Neural cell (in vitro differentiated cells): ENCODE results near the gene DYNLT5. TPM values are rescaled to one million over a fixed set of nuclear protein-coding genes. Genes with fewer than 3 reads are reported as not detected.

Experiments
- H2AFZ ChIP-seq: fragments of 200-600, 300-800 bp; sonication (generic), shearing (Covaris generic); 2 replicates; pipeline ENCODE4 v1.6.0; 2014; ENCODE audit warnings: low read depth, mild to moderate bottlenecking, antibody characterized with exemption, low read length, moderate library complexity
- H3F3A ChIP-seq: fragments of 200-600 bp; shearing (Covaris generic); 2 replicates; pipeline ENCODE4 v1.6.1; 2016; ENCODE audit warnings: mild to moderate bottlenecking, moderate library complexity, mixed read lengths, antibody characterized with exemption, low read length; ENCODE audit not compliant: insufficient read depth, poor library complexity, severe bottlenecking
- H3K27ac ChIP-seq: fragments of 200-600, 300-800 bp; sonication (generic), shearing (Covaris generic); 2 replicates; pipeline ENCODE4 v1.5.1; 2014; ENCODE audit warnings: mild to moderate bottlenecking, low read length, moderate library complexity
- H3K27me3 ChIP-seq: fragments of 300-800, 200-600 bp; sonication (generic), shearing (Covaris generic); 2 replicates; pipeline ENCODE4 v1.6.0; 2014; ENCODE audit warnings: mild to moderate bottlenecking, low read depth, low read length, moderate library complexity; ENCODE audit not compliant: insufficient read depth
- H3K36me3 ChIP-seq: fragments of 300-800, 200-600 bp; sonication (generic), shearing (Covaris generic); 2 replicates; pipeline ENCODE4 v1.5.1; 2014; ENCODE audit warnings: mild to moderate bottlenecking, antibody characterized with exemption, low read length, moderate library complexity; ENCODE audit not compliant: insufficient read depth
- H3K4me2 ChIP-seq: fragments of 300-800, 200-600 bp; sonication (generic), shearing (Covaris generic); 2 replicates; pipeline ENCODE4 v1.6.0; 2014; ENCODE audit warnings: mild to moderate bottlenecking, low read length
- H3K4me3 ChIP-seq: fragments of 300-800, 200-600 bp; sonication (generic), shearing (Covaris generic); 2 replicates; pipeline ENCODE4 v1.5.1; 2014; ENCODE audit warnings: mild to moderate bottlenecking, low read length, moderate library complexity
- H3K79me2 ChIP-seq: fragments of 200-600 bp; shearing (Covaris generic); replicated peaks from 2 replicates; pipeline ENCODE4 v1.6.0; 2014; ENCODE audit warnings: mild to moderate bottlenecking, low read length, moderate library complexity; ENCODE audit not compliant: insufficient read depth
- H3K9ac ChIP-seq: fragments of 300-800, 200-600 bp; sonication (generic), shearing (Covaris generic); 2 replicates; pipeline ENCODE4 v1.6.1; 2016; ENCODE audit warnings: mild to moderate bottlenecking, low read length, mixed read lengths
- H3K9me2 ChIP-seq: fragments of 200-600 bp; shearing (Covaris generic); 2 replicates; pipeline ENCODE4 v1.6.1; 2016; ENCODE audit warnings: mild to moderate bottlenecking, low read length, mixed read lengths; ENCODE audit not compliant: insufficient read depth
- H3K9me3 ChIP-seq: fragments of 200-600, 300-800 bp; sonication (generic), shearing (Covaris generic); 2 replicates; pipeline ENCODE4 v1.6.1; 2016; ENCODE audit warnings: mild to moderate bottlenecking, mixed run types, low read length, moderate library complexity, mixed read lengths
- H4K20me1 ChIP-seq: fragments of 200-600 bp; shearing (Covaris generic); 2 replicates; pipeline ENCODE4 v1.6.1; 2016; ENCODE audit warnings: mild to moderate bottlenecking, mixed run types; ENCODE audit not compliant: insufficient read depth
- CTCF ChIP-seq: fragments of 450-650 bp; IDR thresholded peaks from 2 replicates; pipeline ENCODE4 v1.5.1; 2014; ENCODE audit warnings: antibody characterized with exemption, mild to moderate bottlenecking, moderate library complexity; ENCODE audit not compliant: poor library complexity, severe bottlenecking
- EP300 ChIP-seq: fragments of 450-650 bp; conservative IDR thresholded peaks from 2 replicates; pipeline ENCODE4 v1.6.1; 2014; ENCODE audit warnings: antibody characterized with exemption, mild to moderate bottlenecking, moderate library complexity; ENCODE audit not compliant: poor library complexity, severe bottlenecking
- EZH2 ChIP-seq: fragments of 200-600, 300-800 bp; shearing (Covaris generic), sonication (generic); IDR thresholded peaks from 2 replicates; pipeline ENCODE4 v1.6.1; 2014; ENCODE audit warnings: antibody characterized with exemption, low read length, borderline replicate concordance, mild to moderate bottlenecking; ENCODE audit not compliant: insufficient read depth, poor library complexity, severe bottlenecking
- MXI1 ChIP-seq: fragments of 450-650 bp; conservative IDR thresholded peaks from 2 replicates; pipeline ENCODE4 v1.6.1; 2014; ENCODE audit warnings: antibody characterized with exemption, mild to moderate bottlenecking; ENCODE audit not compliant: poor library complexity, severe bottlenecking
- POLR2AphosphoS5 ChIP-seq: IDR thresholded peaks from 2 replicates; pipeline ENCODE4 v1.6.1; 2012
- RAD21 ChIP-seq: fragments of 450-650 bp; conservative IDR thresholded peaks from 2 replicates; pipeline ENCODE4 v1.6.1; 2014; ENCODE audit warnings: antibody characterized with exemption, mild to moderate bottlenecking, moderate library complexity
- REST ChIP-seq: IDR thresholded peaks from 2 replicates; pipeline ENCODE4 v1.6.1; 2012; ENCODE audit warnings: borderline replicate concordance
- SMC3 ChIP-seq: fragments of 450-650 bp; conservative IDR thresholded peaks from 2 replicates; pipeline ENCODE4 v1.6.1; 2014; ENCODE audit warnings: antibody characterized with exemption, mild to moderate bottlenecking, moderate library complexity; ENCODE audit not compliant: poor library complexity
- TAF1 ChIP-seq: IDR thresholded peaks from 2 replicates; pipeline ENCODE4 v1.6.1; 2012; ENCODE audit warnings: low read depth
- polyA plus RNA-seq: library from polyadenylated mRNA; depleted of rRNA; stranded (reverse); fragments of >200 nt; gene quantifications from 2 replicates; pipeline ENCODE4 v1.2.3, GENCODE V29; 2014

Gene DYNLT5
- polyA plus RNA-seq, 1 donor from 2014 or later: not detected

- Histone ChIP-seq H3K4me3 (no peak overlapping the region), H2AFZ (no peak overlapping the region), H3K36me3 (no peaks in the 10 kb centered on the region), H3K4me2 (no peak overlapping the region), H3K9me2 (no peaks in the 10 kb centered on the region), H4K20me1 (no peaks in the 10 kb centered on the region), H3K9ac (no peak overlapping the region), H3K27ac (no peak overlapping the region), H3K27me3 (no peaks in the 10 kb centered on the region), H3K79me2 (no peaks in the 10 kb centered on the region), H3F3A (no peaks in the 10 kb centered on the region), H3K9me3 (no peaks in the 10 kb centered on the region)
- TF ChIP-seq POLR2AphosphoS5 (no peak), REST (no peak), SMC3 (no peak), TAF1 (no peak), CTCF (no peak), EZH2 (no peak), RAD21 (no peak), MXI1 (no peak), EP300 (no peak)
Observed at GRCh38 chr1:66730462-66730861, 21.8 kb upstream of the DYNLT5 start.

GRCh38 chr1:66731170-66731865 is 20.9 kb upstream of the DYNLT5 start:
- H3K27me3 ChIP-seq: no peaks in the 10 kb centered on the region
- no peak overlapping the region for H3K4me2 ChIP-seq

More at GRCh38 chr1:66731170-66731865, 20.9 kb upstream of the DYNLT5 start:
- Histone ChIP-seq H3K36me3 (no peaks in the 10 kb centered on the region), H3K27ac (no peak overlapping the region), H3K4me3 (no peak overlapping the region), H3K9me2 (no peaks in the 10 kb centered on the region), H4K20me1 (no peaks in the 10 kb centered on the region), H3K9me3 (no peaks in the 10 kb centered on the region), H3K79me2 (no peaks in the 10 kb centered on the region), H3F3A (no peaks in the 10 kb centered on the region), H2AFZ (no peak overlapping the region), H3K9ac (no peak overlapping the region)
- TF ChIP-seq MXI1: no peak
